Activated T-helper 17 cell treated with anti-CD3 and anti-CD28 coated beads, Interleukin-2, amount 50 U/mL, for 72 hours (primary cell): ENCODE results near the gene OSBPL2. TPM values are rescaled to one million over a fixed set of nuclear protein-coding genes. Genes with fewer than 3 reads are reported as not detected.

Experiments used
- ATAC-seq: fragments of 150-1000 bp; cut with Tn5 transposase; replicated peaks from 2 replicates; pipeline ENCODE4 v1.10.0; 2021; ENCODE audit warnings: mild to moderate bottlenecking, moderate library complexity
- H3K27ac Mint-ChIP-seq: one replicate; pipeline ENCODE4 v1.8.0; 2022; ENCODE audit warnings: mixed read lengths
- H3K27me3 Mint-ChIP-seq: one replicate; pipeline ENCODE4 v1.8.0; 2022; ENCODE audit warnings: mixed read lengths
- H3K36me3 Mint-ChIP-seq: one replicate; pipeline ENCODE4 v1.8.0; 2022; ENCODE audit warnings: low read depth, mild to moderate bottlenecking, mixed read lengths
- H3K4me1 Mint-ChIP-seq: one replicate; pipeline ENCODE4 v1.8.0; 2022; ENCODE audit warnings: mixed read lengths
- H3K4me3 Mint-ChIP-seq: one replicate; pipeline ENCODE4 v1.8.0; 2022; ENCODE audit warnings: mild to moderate bottlenecking, mixed read lengths
- H3K9me3 Mint-ChIP-seq: one replicate; pipeline ENCODE4 v1.8.0; 2022; ENCODE audit warnings: mixed read lengths
- total RNA-seq, 2 donors: library from RNA; stranded (reverse); gene quantifications; one replicate each; pipeline ENCODE4 v1.2.3, GENCODE V29; 2022

Gene OSBPL2
- total RNA-seq, 2 donors from 2014 or later = 25.6 to 34.7 TPM

GRCh38 chr20:62311832-62312661 lies 73.7 kb downstream of the OSBPL2 start:
- Mint-ChIP-seq H3K4me3 (no peak overlapping the region), H3K36me3 (peaks cover 22% of the 10 kb centered on the region), H3K27me3 (no peaks in the 10 kb centered on the region), H3K9me3 (no peaks in the 10 kb centered on the region), H3K27ac (no peak overlapping the region), H3K4me1 (no peaks in the 10 kb centered on the region)
- no peak for ATAC-seq

GRCh38 chr20:62312662-62312977 lies 74.3 kb downstream of the OSBPL2 start:
- Mint-ChIP-seq H3K36me3 (peaks cover 16% of the 10 kb centered on the region), H3K27ac (no peak overlapping the region), H3K9me3 (no peaks in the 10 kb centered on the region), H3K4me3 (no peak overlapping the region), H3K27me3 (no peaks in the 10 kb centered on the region), H3K4me1 (no peaks in the 10 kb centered on the region)
- ATAC-seq = no peak

- H3K36me3 Mint-ChIP-seq = peaks cover 12% of the 10 kb centered on the region
- no peaks in the 10 kb centered on the region for H3K4me1 Mint-ChIP-seq
- H3K27me3 Mint-ChIP-seq = no peaks in the 10 kb centered on the region
- H3K4me3 Mint-ChIP-seq = no peak overlapping the region
- no peaks in the 10 kb centered on the region for H3K9me3 Mint-ChIP-seq
- no peak for ATAC-seq
- H3K27ac Mint-ChIP-seq = no peak overlapping the region
These were observed 74.7 kb downstream of the OSBPL2 start for GRCh38 chr20:62313021-62313420.

- Mint-ChIP-seq H3K27me3 (no peaks in the 10 kb centered on the region), H3K4me3 (no peak overlapping the region), H3K9me3 (no peaks in the 10 kb centered on the region), H3K36me3 (peaks cover 5% of the 10 kb centered on the region), H3K27ac (no peak overlapping the region), H3K4me1 (no peaks in the 10 kb centered on the region)
- ATAC-seq = no peak
These were observed 75.4 kb downstream of the OSBPL2 start for GRCh38 chr20:62313460-62314338.

- no peak for ATAC-seq
- H3K27ac Mint-ChIP-seq = no peak overlapping the region
- no peaks in the 10 kb centered on the region for H3K4me1 Mint-ChIP-seq
- H3K9me3 Mint-ChIP-seq = no peaks in the 10 kb centered on the region
- no peak overlapping the region for H3K4me3 Mint-ChIP-seq
- H3K36me3 Mint-ChIP-seq = no peaks in the 10 kb centered on the region
- H3K27me3 Mint-ChIP-seq = no peaks in the 10 kb centered on the region
These were observed 76.0 kb downstream of the OSBPL2 start for GRCh38 chr20:62314339-62314638.

- no peaks in the 10 kb centered on the region for H3K36me3 Mint-ChIP-seq
- H3K9me3 Mint-ChIP-seq = no peaks in the 10 kb centered on the region
- no peaks in the 10 kb centered on the region for H3K27me3 Mint-ChIP-seq
- H3K4me3 Mint-ChIP-seq = no peak overlapping the region
- no peak overlapping the region for H3K27ac Mint-ChIP-seq
- no peaks in the 10 kb centered on the region for H3K4me1 Mint-ChIP-seq
- ATAC-seq = no peak
These were observed 76.5 kb downstream of the OSBPL2 start for GRCh38 chr20:62314711-62315302.

GRCh38 chr20:62315773-62316172 lies 77.5 kb downstream of the OSBPL2 start:
- Mint-ChIP-seq H3K9me3 (no peaks in the 10 kb centered on the region), H3K36me3 (no peaks in the 10 kb centered on the region), H3K27ac (no peak overlapping the region), H3K4me1 (no peaks in the 10 kb centered on the region), H3K4me3 (no peak overlapping the region), H3K27me3 (no peaks in the 10 kb centered on the region)
- no peak for ATAC-seq

GRCh38 chr20:62316331-62317166 lies 78.2 kb downstream of the OSBPL2 start:
- no peak for ATAC-seq
- Mint-ChIP-seq H3K27ac (no peak overlapping the region), H3K27me3 (no peaks in the 10 kb centered on the region), H3K4me1 (no peaks in the 10 kb centered on the region), H3K9me3 (no peaks in the 10 kb centered on the region), H3K36me3 (no peaks in the 10 kb centered on the region), H3K4me3 (no peak overlapping the region)

- H3K27me3 Mint-ChIP-seq = no peaks in the 10 kb centered on the region
- H3K27ac Mint-ChIP-seq = no peak overlapping the region
- no peak for ATAC-seq
- no peaks in the 10 kb centered on the region for H3K4me1 Mint-ChIP-seq
- no peaks in the 10 kb centered on the region for H3K9me3 Mint-ChIP-seq
- H3K36me3 Mint-ChIP-seq = no peaks in the 10 kb centered on the region
- no peak overlapping the region for H3K4me3 Mint-ChIP-seq
These were observed 78.9 kb downstream of the OSBPL2 start for GRCh38 chr20:62317167-62317655.

- H3K36me3 Mint-ChIP-seq = no peaks in the 10 kb centered on the region
- H3K27me3 Mint-ChIP-seq = no peaks in the 10 kb centered on the region
- H3K4me3 Mint-ChIP-seq = no peak overlapping the region
- ATAC-seq = peak; percentile 32
- no peaks in the 10 kb centered on the region for H3K4me1 Mint-ChIP-seq
- no peak overlapping the region for H3K27ac Mint-ChIP-seq
- no peaks in the 10 kb centered on the region for H3K9me3 Mint-ChIP-seq
These were observed 80.4 kb downstream of the OSBPL2 start for GRCh38 chr20:62318400-62319345.

GRCh38 chr20:62319346-62319909 lies 81.1 kb downstream of the OSBPL2 start:
- Mint-ChIP-seq H3K27ac (no peak overlapping the region), H3K4me1 (no peaks in the 10 kb centered on the region), H3K9me3 (no peaks in the 10 kb centered on the region), H3K27me3 (no peaks in the 10 kb centered on the region), H3K4me3 (no peak overlapping the region), H3K36me3 (no peaks in the 10 kb centered on the region)
- ATAC-seq = no peak

GRCh38 chr20:62320581-62321354 lies 82.4 kb downstream of the OSBPL2 start:
- peak; percentile 12 for ATAC-seq
- Mint-ChIP-seq H3K4me1 (no peaks in the 10 kb centered on the region), H3K27ac (no peak overlapping the region), H3K27me3 (no peaks in the 10 kb centered on the region), H3K4me3 (no peak overlapping the region), H3K36me3 (no peaks in the 10 kb centered on the region), H3K9me3 (no peaks in the 10 kb centered on the region)
